Nephron (organoid): ENCODE data around the gene RAB5B.
"Not testable (repeated sequence)": the region's sequence is repeated elsewhere in the genome, so short reads cannot be mapped to it uniquely, and the experiment has no call there.

Source experiments
- H3K27ac Mint-ChIP-seq, 3 experiments: 2 replicates each; pipeline ENCODE4 v1.8.0; 2020; ENCODE audit warnings: mixed read lengths in 3 of 3, mild to moderate bottlenecking in 2 of 3, moderate library complexity in 1 of 3
- H3K27me3 Mint-ChIP-seq: 2 replicates; pipeline ENCODE4 v1.8.0; 2021; ENCODE audit warnings: low read depth, mild to moderate bottlenecking, moderate library complexity, mixed read lengths
- H3K36me3 Mint-ChIP-seq: 2 replicates; pipeline ENCODE4 v1.8.0; 2020; ENCODE audit warnings: low read depth, mixed read lengths
- H3K4me1 Mint-ChIP-seq: 2 replicates; pipeline ENCODE4 v1.8.0; 2020; ENCODE audit warnings: mixed read lengths
- H3K4me3 Mint-ChIP-seq, 3 experiments: 2 replicates each; pipeline ENCODE4 v1.8.0; 2020; ENCODE audit warnings: mild to moderate bottlenecking in 3 of 3, mixed read lengths in 3 of 3, moderate library complexity in 2 of 3
- H3K9me3 Mint-ChIP-seq: 2 replicates; pipeline ENCODE4 v1.8.0; 2020; ENCODE audit warnings: mixed read lengths
- TF ChIP-seq, protein P1 (sequence below), 3 experiments: fragments of 200-600 bp; sonication (generic); IDR thresholded peaks; one replicate each; pipeline ENCODE4 v1.5.0; 2021; ENCODE audit warnings: antibody characterized with exemption in 3 of 3; ENCODE audit not compliant: unreplicated experiment in 3 of 3

Gene RAB5B

DNA sequence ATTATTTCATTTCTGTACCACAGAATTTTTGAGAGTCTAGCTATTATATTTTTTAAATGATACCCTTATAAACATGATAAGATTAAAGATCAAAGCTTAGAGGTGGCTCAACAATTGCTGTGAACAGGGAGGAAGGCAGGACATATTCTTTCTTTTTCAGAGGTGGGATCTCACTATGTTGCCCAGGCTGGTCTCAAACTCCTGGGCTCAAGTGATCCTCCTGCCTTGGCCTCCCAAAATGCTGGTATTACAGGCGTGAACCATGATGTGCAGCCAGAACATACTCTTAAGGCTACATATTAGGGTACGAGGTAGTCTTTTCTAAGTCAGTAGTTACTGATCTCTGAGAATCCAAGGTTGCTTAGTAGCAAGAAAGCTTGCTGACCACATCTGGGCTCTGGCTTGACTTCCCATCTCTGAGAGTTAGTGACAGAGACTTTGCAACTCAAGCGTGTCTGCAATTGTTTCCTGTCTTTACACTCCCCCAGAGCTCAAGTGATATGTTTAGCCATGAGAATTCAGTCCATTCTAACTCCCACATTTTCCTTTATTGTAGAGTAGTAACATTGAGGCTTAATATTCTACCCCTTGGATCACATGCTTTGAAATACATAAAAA is 8.6 kb downstream of the RAB5B start:
- H3K4me1 Mint-ChIP-seq = peaks cover 18% of the 10 kb centered on the region
- TF ChIP-seq, protein P1, sequence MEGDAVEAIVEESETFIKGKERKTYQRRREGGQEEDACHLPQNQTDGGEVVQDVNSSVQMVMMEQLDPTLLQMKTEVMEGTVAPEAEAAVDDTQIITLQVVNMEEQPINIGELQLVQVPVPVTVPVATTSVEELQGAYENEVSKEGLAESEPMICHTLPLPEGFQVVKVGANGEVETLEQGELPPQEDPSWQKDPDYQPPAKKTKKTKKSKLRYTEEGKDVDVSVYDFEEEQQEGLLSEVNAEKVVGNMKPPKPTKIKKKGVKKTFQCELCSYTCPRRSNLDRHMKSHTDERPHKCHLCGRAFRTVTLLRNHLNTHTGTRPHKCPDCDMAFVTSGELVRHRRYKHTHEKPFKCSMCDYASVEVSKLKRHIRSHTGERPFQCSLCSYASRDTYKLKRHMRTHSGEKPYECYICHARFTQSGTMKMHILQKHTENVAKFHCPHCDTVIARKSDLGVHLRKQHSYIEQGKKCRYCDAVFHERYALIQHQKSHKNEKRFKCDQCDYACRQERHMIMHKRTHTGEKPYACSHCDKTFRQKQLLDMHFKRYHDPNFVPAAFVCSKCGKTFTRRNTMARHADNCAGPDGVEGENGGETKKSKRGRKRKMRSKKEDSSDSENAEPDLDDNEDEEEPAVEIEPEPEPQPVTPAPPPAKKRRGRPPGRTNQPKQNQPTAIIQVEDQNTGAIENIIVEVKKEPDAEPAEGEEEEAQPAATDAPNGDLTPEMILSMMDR (IDR thresholded peaks at IDR 0.05; ENCODE audit: unreplicated experiment in 3 of 3) = no peak
- peaks cover 68% of the 10 kb centered on the region for H3K36me3 Mint-ChIP-seq
- peaks cover 3% of the 10 kb centered on the region for H3K27me3 Mint-ChIP-seq
- no peak overlapping the region for H3K4me3 Mint-ChIP-seq
- peak overlapping the region in 1 of 3 experiments; percentile 56 for H3K27ac Mint-ChIP-seq
- H3K9me3 Mint-ChIP-seq = no peaks in the 10 kb centered on the region

DNA sequence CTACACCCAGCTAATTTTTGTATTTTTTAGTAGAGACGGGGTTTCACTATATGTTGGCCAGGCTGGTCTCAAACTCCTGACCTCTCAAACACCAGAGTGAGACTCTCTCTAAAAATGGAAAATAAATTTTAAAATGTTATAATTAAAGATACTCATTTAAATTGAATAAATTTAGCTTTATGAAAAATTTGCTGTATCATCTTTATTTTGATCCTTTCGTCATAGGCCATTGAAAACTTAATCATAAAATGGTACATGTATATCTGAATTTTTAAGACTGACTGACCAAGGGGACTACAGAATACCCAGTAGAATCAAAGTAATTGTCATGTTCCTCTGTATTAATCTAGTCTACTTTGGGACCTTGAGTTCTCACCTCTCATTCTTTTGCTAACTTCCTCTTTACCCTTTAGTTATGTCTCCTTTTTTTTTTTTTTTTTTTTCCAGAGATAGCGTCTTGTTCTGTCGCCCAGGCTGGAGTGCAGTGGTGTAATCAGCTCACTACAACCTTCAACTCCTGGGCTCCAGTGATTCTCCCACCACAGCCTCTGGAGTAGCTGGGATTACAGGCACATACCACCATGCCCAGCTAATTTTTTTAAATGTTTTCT is 9.5 kb downstream of the RAB5B start:
- Mint-ChIP-seq H3K36me3 (peaks cover 68% of the 10 kb centered on the region), H3K4me1 (peaks cover 18% of the 10 kb centered on the region), H3K27ac (no peak overlapping the region), H3K9me3 (no peaks in the 10 kb centered on the region), H3K4me3 (no peak overlapping the region), H3K27me3 (peaks cover 3% of the 10 kb centered on the region)
- TF ChIP-seq, protein P1 (IDR thresholded peaks at IDR 0.05; ENCODE audit: unreplicated experiment in 3 of 3) = no peak

DNA sequence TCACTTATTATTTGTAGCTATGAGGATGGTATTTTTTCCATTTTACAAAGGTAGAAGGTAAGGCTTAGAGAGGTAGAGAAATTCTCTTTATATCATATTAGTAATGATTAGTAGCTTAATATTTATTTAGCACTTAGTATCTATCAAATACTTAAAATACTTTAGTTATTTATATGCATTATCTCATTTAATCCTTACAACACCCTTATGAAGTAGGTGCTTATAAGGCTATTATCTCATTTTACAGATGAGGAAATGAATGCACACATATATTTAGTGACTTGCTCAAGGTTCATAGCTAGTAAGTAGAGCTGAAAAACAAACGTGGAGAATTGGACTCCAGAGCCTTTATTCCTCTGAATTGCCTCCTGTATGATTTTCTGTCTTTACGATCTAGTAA is 11.0 kb downstream of the RAB5B start:
- H3K27ac Mint-ChIP-seq = peak overlapping the region in 1 of 3 experiments; percentile 43
- H3K36me3 Mint-ChIP-seq = peaks cover 70% of the 10 kb centered on the region
- peaks cover 3% of the 10 kb centered on the region for H3K27me3 Mint-ChIP-seq
- H3K9me3 Mint-ChIP-seq = no peaks in the 10 kb centered on the region
- H3K4me3 Mint-ChIP-seq = no peak overlapping the region
- TF ChIP-seq, protein P1 (IDR thresholded peaks at IDR 0.05; ENCODE audit: unreplicated experiment in 3 of 3) = no peak
- H3K4me1 Mint-ChIP-seq = peaks cover 11% of the 10 kb centered on the region

DNA sequence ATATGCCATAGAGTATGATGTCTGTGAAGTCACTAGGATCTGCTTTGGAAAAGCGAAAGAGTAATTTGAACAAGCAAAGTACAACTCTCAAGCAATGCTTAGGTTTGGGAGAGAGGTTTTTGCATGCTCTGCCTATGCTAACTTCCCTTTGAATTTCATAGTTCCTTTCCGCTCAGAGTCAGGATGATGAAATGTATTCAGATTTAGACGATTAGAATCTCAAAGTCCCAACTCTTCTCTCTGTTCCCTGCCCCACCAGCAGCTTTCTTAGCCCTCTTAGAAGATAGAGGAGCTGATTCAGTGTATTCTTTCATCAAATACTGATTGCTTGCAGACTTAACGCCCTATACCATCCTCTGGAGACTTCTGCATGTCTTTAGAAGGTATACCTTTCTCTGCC is 11.5 kb downstream of the RAB5B start:
- H3K9me3 Mint-ChIP-seq = no peaks in the 10 kb centered on the region
- H3K27me3 Mint-ChIP-seq = peaks cover under 1% of the 10 kb centered on the region
- peaks cover 11% of the 10 kb centered on the region for H3K4me1 Mint-ChIP-seq
- peak overlapping the region in 1 of 3 experiments; percentile 4 for H3K4me3 Mint-ChIP-seq
- TF ChIP-seq, protein P1 (IDR thresholded peaks at IDR 0.05; ENCODE audit: unreplicated experiment in 3 of 3) = no peak
- H3K36me3 Mint-ChIP-seq = peaks cover 70% of the 10 kb centered on the region
- peak overlapping the region; percentile 32 to 45 (median 43) for H3K27ac Mint-ChIP-seq

DNA sequence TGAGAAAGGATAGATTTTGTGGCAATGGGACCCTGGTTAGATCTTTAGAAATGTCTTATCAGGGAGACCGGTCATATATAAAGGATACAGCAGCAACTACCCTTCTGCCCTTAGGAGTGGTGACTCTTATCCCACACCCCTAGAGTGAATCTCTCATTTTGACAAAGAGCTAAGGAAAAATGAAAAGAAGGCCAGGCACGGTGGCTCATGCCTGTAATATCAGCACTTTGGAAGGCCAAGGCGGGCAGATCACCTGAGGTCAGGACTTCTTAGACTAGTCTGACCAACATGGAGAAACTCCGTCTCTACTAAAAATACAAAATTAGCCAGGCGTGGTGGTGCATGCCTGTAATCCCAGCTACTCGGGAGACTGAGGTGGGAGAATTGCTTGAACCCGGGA is 12.1 kb downstream of the RAB5B start:
- H3K4me1 Mint-ChIP-seq = peaks cover 11% of the 10 kb centered on the region
- not testable (repeated sequence) for H3K9me3 Mint-ChIP-seq, H3K27me3 Mint-ChIP-seq
- H3K4me3 Mint-ChIP-seq = peak overlapping the region in 1 of 3 experiments; percentile 4
- H3K27ac Mint-ChIP-seq = peak overlapping the region in 1 of 3 experiments; percentile 43
- H3K36me3 Mint-ChIP-seq = peaks cover 70% of the 10 kb centered on the region

DNA sequence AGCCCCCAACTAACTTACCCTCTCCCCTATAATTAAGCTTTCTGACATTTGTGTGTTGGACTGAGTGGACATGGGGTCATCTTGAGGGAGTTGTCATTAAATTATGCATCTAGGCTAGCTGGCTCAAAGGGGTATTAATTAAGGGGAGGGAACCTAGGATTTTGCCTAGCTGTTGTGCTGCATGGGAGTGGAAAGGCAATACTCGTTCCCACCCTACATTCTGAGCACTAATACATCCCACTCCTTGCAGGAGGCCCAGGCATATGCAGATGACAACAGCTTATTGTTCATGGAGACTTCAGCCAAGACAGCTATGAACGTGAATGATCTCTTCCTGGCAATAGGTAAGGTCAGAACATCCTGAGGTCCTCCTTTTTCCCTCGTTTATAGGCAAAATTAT is 17.2 kb downstream of the RAB5B start:
- Mint-ChIP-seq H3K4me3 (no peak overlapping the region), H3K27me3 (no peaks in the 10 kb centered on the region), H3K9me3 (no peaks in the 10 kb centered on the region), H3K36me3 (peaks cover 73% of the 10 kb centered on the region), H3K27ac (no peak overlapping the region), H3K4me1 (no peaks in the 10 kb centered on the region)
- TF ChIP-seq, protein P1 (IDR thresholded peaks at IDR 0.05; ENCODE audit: unreplicated experiment in 3 of 3) = no peak
